GM19025 (cell line): ENCODE results near the gene GRAP2.

Experiments used
- ATAC-seq: cut with Tn5 transposase; IDR thresholded peaks from one replicate; pipeline ENCODE4 v1.9.1; 2021; ENCODE audit warnings: mild to moderate bottlenecking, low read depth, moderate library complexity; ENCODE audit not compliant: unreplicated experiment

Gene GRAP2

GRCh38 chr22:40004836-40005235 is 104.0 kb downstream of the GRAP2 start:
- ATAC-seq: no peak

GRCh38 chr22:40006641-40007040 is 105.8 kb downstream of the GRAP2 start:
- no peak for ATAC-seq

GRCh38 chr22:40007853-40008710 is 107.2 kb downstream of the GRAP2 start:
- ATAC-seq: no peak

- ATAC-seq: no peak
Observed at GRCh38 chr22:40008726-40009291, 107.9 kb downstream of the GRAP2 start.

GRCh38 chr22:40009292-40009774 is 108.4 kb downstream of the GRAP2 start:
- ATAC-seq: no peak

GRCh38 chr22:40009951-40010671 is 109.2 kb downstream of the GRAP2 start:
- ATAC-seq: no peak

- ATAC-seq: no peak
Observed at GRCh38 chr22:40010746-40011145, 109.9 kb downstream of the GRAP2 start.

GRCh38 chr22:40014667-40015248 is 113.9 kb downstream of the GRAP2 start:
- ATAC-seq: no peak

GRCh38 chr22:40015358-40015976 is 114.6 kb downstream of the GRAP2 start:
- no peak for ATAC-seq

- no peak for ATAC-seq
Observed at GRCh38 chr22:40018051-40018450, 117.2 kb downstream of the GRAP2 start.

- no peak for ATAC-seq
Observed at GRCh38 chr22:40019100-40019499, 118.2 kb downstream of the GRAP2 start.

- no peak for ATAC-seq
Observed at GRCh38 chr22:40020956-40021355, 120.1 kb downstream of the GRAP2 start.

- ATAC-seq: no peak
Observed at GRCh38 chr22:40021401-40022000, 120.6 kb downstream of the GRAP2 start.

GRCh38 chr22:40022536-40023240 is 121.8 kb downstream of the GRAP2 start:
- no peak for ATAC-seq
